Fibroblast of skin of scalp (primary cell): ENCODE measurements around the gene PLA2G4E.

Source experiments
- DNase-seq: peaks from one replicate; pipeline ENCODE4 v3.0.0-alpha.2; 2013

PLA2G4E gene

DNA sequence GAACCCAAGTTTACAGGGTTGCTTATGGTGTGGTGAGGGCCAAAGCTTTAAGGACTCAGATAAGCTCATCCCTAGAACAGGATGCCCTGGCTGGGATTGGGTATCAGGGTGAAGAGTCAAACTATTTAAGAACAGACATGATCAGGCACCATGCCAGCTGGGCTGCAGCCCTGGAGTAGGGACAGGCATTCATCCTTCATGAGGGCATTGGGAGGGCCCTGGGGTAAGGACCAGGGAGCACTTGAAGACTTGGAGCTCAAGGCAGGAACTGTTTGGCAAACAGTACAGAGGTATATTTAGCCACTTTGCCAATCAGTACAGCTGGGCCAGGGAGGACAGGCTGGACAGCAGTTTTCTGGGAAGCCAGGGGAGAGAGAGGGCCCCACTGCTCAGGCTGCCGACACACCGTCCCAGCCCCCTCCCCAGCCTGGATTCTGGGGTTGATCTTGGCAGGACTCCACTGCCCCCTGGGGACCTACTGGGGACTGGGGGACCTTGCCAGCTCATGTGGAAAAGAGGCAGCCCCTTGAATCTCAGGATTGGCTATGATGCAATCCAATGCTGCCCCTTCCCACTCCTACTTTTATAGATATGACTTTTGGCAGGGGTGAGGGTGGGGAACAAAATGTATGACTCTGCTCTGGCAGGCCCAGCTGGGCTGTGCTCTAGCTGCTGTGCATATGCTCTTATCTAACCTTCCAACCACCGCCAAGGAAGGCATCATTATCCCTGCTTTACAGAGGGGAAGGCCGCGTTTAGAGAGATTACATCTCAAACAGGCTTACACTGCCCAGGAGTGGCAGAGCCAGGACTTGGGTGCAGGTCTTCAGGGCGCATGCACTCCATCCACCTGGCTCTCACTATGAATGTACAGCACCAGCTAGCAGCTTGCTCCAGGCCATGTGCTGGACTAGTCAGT is 2.3 kb downstream of the PLA2G4E start:
- no peak for DNase-seq

DNA sequence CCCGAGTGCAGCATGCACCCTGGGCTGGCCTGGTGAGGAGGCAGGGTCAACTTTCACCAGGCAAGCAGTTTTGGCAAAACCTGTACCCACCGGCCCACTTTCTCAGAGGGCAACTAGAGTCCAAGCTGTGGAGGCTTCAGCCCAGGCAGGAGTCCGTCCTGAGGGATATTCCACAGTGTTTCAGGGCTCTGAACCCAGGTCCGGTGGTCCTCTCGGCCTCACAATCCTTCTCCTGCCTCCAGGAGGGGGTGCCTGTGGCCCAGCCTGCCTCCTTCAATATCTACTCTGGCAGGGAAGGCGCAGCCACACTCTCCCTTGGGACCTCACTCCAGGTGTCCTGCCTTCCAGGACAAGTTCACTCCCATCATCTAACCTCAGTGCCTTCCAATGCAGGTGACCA is 3.9 kb downstream of the PLA2G4E start:
- no peak for DNase-seq

DNA sequence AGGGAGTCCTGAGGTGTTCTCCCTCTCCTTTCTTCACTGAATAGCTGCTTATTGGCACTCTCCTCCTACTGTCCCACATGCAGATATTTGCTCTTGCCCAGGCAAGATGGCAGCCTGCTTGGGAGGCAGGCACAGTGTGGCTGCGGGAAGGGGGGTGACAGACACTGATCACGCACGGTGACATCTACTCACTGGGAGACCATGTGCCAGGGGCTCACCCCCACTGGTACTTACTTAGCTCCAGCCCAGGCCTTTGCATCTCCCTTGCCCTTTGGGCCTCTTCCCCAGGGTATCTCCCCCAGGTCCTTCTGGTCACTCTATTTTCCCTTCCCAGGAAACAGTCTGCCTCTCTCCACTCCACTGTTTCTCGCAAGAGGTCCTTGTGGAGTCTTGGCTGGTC is 6.4 kb downstream of the PLA2G4E start:
- no peak for DNase-seq

DNA sequence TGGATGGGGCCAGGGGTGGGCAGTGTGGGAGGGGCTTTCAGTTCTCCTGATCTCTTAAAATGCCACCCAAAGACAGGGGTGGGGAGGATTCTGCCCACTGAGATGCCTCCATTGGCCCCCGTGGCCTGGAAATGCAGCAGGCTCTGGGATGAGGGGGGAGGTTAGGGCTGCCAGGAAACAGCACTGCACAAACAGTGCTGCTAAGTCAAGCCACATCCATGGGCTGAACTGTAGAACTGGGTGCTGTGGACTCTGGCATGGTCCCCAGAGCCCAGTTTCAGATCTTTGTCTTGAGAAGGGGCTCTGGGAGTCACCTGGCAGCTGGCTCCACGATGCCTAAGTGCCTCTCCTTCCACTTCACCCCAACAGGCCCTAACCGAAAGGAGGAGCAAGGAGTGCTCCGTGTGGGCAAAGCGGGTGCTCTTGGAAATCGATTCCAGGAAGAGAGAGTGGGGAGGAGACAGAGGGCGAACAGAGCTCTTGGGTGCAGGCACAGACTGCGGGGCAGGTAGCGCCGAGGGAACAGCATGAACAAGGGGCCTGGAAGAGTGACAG is 7.8 kb downstream of the PLA2G4E start:
- no peak for DNase-seq

DNA sequence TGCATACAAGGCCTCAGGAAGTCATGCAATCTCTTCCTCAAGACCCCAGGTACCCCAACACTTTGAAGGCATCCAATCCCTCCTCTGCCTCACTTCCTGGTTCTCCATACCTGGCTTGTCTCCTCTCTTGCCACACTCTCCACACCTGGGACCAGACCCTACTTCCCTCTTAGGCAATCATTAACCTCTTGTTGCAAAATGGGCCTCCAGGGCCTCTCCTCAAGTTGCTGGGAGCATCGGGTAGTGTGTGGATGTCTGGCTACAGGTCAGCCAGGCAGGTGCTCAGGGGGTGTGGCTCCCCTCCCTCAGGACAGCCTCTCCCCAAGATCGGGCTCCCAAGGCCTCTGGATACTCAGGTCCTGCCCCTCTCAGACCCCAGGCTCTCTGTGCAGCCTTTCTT is 8.6 kb downstream of the PLA2G4E start:
- DNase-seq: no peak

DNA sequence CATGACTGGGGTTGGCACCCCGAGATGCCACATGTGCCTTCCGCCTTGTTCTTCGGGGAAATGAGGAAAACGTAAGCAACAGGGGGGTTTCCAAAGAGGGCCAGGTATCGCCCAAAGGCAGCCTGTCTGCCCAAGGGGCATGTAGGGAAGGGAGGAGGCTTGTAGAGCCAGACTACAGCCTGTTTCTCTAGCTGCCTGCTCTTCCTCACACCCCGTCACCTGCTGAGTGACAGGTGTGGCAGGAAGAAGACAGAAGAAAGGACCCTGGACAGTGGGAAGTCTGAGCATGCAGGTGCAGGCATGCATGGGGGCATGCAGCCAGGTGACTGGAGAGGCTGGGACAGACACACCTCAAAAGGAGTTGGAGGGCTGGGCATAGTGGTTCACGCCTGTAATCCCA is 9.8 kb downstream of the PLA2G4E start:
- no peak for DNase-seq

DNA sequence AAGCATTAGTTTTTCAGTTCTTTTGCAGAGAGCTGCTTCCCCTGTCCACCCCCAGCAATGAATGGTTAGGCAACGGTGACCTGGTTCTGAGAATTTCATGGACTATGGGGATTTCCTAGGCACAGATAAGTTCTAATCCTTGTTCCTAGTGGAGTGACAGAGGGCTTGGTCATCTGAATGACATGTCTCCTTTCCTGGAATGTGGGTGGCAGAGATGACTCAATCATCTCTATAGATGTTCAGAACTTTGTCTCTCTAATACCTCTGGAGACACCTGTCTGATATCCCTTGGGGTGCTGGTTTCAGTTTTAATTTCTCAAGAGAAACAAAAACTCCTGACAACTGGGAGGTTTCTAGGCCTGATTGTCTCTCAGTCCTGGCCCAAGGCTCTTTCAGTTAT is 10.4 kb downstream of the PLA2G4E start:
- DNase-seq: no peak

DNA sequence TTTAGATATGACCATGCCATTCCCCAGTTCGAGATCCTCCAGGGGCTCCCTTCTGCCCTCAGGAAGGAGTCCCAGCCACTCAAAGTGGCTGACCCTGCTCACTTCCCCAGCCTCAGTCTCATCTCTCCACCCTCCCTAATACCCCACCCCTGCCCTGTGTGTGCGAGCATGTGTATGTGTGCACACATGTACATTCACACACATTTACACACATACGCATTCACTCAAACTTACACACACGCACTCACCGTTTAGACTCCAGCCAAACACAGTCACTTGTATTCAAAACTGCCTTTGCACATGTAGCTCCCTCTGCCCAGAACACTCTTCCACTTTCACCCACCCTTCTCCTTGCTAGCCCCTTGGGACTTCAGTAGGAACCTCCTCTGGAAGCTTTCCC is 11.4 kb downstream of the PLA2G4E start:
- no peak for DNase-seq

DNA sequence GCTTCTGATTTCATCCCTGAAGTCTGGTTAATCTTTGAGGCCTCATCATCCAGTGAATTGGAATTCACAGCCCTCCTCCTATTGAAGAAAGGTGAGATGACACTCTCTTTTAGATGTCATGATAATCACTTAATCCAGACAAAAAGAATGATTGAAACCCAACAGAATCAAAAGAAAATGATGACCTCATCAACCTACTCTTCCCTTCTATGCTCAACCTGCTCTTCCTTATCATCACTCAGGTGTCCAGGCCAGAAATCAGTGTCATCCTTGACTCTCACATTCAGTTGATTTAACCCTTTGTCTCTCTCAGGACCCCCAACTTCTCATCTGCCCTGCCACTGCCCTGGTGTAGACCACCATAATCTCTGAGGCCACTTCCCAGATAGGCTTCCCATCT is 11.8 kb downstream of the PLA2G4E start:
- DNase-seq: no peak

DNA sequence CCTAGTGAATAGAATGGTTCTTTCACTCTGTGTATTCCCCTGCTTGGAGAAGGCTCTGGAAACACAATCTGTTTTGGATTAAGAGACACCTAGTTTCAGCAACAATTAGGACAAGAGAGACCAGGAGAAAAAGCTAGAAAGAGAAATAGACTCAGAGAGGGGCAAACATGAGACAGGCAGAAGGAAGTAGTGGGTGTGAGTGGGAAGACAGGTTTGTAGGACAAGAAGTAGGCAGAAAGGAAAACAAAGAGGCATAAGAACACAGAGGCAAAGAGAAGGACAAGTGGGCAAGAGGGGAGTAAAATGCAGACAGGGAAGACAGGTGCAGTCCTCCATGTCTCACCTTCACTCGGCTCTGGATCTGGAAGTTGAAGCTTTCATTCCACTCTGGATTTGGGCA is 13.5 kb downstream of the PLA2G4E start:
- DNase-seq: no peak

DNA sequence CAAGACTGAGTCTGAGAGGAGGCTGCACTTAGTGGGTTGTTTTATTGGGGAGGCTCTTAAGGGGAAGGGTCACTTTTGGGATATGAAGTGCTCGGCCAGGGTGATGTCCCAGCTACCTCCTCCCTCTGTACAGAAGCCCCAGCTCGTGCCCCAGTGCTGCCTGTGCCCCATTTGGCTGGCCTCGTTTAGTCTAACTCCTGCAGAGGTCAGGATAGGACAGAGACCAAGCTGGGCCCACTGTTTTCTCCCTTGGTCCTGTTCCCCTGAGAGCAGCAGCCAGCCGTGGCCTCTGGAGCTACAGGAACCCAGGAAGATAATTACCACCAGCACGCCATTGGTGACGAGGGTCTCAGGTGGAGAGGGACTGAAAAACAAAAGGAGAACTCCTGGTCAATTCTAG is 18.5 kb downstream of the PLA2G4E start:
- DNase-seq: no peak

DNA sequence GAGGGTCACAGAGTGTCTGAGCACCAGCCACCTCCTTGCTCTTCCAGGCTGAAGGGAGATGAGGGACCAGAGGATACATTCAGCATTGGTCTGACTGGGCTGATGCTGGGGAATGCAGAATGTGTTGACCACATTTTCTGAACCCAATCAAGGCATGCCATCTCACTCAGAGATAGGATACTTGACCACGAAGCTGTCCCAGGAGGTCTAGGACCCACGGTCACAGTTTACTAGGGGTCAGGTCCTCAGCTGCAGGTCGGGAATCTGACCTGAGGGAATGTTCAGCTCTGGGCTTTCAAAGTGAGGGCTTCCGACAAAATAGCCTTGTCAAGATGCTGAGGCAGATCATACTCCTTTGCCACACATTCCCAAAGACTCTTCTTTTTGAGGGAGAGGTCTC is 19.6 kb downstream of the PLA2G4E start:
- no peak for DNase-seq

DNA sequence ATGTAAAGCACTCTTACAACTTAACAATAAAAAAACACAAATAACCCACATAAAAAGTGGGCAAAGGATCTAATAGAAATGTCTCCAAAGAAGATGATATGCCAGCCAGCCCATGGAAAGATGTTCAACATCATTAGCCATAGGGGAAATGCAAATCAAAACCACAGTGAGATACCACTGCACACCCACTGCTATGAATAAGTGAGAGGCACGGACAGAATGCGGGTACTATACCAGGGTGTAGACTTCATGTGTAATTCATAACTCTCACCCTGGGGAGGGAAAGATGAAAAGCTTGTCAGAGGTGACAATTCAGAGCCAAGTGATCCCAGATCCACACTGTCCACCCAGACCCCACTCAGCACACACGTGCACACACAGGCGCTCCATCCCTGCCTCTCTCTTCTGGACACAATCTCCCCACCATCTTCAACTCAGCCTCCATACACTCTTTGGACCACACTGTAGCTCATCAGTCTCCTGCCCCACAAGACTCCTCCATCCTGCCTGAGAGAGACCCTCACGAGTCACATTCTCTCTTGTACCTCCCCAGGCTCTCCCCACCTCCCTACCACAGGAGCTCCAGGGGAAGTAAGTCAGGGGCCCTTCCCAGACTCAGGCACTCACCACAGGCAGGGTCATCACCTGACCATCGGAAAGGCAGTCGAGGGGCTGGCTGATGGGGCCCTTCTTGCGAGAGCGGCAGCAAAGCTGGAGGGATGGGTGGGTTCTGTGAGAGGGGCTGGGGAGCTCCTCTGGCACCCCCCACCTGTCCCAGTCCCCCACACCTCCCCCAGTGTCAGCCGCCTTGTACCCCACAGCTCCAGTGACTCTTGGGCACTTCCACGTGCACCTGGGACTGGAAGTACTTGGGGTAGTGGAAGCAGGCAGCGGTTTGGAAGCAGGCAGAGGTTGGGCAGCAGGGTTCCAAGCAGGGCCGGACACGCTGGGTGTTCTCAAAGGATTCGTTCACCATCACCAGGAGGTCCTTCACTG is 21.3 kb downstream of the PLA2G4E start:
- DNase-seq: no peak

DNA sequence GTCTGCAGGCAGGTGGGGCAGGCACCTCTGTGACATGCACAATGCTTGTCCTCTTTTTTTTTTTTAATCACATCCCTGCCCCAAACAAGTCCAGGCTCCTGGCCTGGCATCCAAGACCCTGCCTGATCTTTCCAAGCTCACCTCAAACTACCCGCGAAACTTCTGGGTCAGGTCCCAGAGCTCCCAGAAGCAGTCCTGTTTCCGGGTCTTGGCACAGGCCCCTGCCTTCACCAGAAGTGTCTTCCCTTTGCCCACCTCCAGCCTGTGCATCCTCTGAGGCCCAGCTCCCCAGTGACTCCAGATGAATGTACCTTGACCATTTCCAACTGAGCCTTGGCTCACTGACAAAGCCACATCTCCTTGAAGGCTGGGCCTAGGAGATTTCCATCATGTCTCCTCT is 23.0 kb downstream of the PLA2G4E start:
- DNase-seq: no peak

DNA sequence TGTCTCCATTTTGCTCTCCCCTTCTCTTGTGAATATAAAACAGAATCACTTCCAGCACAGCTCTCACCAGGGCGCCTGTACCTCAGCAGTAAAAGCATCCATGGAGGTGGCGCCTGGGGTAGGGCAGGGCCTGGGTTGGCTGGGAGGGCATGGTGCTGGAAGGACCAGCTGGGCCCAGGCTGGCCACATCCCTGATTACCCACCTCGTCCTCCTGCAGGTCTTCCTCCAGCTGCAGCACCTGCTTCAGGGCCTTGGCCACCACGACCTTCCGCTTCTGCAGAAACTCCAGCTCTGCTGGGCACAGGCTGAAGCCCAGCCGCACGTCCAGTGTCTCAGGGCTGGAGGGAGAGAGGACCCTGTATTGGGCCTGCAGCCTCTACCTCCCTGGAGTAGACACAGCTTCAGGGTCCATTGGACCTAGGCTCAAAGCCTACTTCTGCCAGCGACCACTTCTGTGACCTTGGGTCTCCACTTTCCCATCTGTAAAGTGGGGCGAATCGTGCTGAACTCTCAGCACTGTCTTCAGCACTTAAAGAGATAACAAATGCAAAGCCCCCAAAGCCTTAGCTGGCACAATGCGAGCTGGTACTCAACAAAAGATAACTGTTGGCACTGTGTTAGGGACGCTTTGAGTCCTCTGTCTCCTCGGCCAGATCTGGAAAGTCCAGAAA is 23.8 kb downstream of the PLA2G4E start:
- no peak for DNase-seq

DNA sequence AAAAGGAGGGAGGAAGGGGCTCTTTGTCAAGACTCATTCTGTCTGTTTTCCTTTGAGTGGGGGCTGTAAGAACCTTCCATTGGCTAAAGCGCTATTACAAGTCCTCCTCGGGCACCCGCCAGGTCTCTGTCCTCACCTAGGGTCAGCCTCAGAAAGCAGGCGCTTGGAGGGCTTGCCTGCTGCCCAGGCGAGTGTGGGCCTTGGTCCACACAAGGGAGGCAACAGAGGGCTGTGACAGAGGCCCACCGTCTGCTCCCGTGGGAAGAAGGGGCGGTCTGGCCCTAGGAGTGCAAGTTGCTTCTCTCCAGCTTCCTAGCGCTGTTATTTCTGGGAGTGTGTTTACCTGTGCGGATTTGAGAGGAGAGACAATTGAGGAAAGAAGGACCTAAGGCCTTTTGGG is 24.5 kb downstream of the PLA2G4E start:
- no peak for DNase-seq

DNA sequence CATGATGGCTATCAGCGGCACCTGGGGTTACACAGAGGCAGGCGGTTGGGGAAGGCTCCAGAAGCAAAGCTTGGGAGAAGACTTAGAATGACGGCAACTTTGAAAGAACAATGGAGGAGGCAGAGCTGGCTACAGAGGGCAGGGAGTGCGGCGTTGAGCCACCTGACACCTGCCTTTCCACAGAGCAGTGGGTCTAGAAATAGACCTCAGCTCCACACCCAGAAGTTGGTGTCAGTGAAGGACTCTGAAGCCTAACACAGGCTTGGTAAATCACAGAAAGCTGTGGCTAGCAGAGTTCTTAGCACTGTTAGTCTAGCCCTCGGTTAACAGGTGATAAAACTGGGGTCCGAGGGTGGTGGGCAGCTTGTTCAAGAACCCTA is 25.4 kb downstream of the PLA2G4E start:
- no peak for DNase-seq

DNA sequence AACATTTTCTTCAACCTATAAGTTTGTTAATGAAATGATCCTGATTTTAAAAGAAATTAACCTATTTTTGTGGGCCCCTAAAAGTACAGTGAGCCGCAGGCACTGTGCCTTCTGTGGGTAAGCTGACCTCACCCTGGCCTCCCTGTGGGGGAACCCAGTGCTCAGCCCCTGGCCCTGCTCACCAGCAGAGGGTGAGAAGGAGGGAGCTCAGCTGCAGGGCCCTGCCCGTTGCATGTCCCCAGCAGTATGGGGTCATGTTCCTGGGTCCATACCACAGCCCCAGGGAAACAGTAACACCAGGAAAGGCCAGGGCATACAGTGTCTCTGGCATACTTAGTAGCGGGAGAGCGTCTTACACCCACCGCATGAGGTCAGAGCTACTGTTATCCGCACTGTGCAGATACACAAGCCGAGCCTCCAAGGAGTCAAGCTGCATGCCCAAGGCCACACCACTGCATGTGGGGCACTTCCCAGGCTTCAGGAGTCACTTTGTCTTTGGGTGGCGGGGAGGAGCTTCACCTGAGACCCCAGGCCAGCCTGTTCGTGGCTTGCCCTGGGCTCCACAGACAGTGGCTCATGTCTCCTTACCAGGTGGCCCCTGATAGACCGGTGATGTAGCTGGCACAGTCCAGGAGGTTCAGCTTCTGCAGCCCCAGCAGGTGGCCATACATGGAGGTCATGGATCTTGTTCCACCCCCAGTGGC is 25.9 kb downstream of the PLA2G4E start:
- DNase-seq: no peak

DNA sequence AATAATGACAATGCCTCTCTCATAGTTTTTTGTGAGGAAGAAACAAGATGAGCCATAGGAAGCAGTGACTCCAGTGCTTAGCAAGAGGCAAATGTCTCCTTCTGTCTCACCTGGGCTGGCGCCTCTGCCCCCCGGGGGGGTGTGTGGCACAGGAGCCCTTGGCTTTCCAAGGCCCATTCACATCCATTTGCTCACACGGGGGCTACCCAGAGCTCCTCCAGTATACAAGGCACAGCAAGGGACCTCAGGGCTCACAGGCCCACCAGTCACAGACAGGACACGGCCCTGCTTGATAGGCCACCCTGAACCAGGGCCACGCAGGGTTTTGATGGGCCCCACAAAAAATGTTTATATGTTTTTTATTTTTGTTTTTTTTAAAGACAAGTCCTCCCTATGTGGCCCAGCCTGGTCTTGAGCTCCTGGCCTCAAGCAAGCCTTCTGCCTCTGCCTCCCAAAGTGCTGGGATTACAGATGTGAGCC is 26.6 kb downstream of the PLA2G4E start:
- DNase-seq: no peak

DNA sequence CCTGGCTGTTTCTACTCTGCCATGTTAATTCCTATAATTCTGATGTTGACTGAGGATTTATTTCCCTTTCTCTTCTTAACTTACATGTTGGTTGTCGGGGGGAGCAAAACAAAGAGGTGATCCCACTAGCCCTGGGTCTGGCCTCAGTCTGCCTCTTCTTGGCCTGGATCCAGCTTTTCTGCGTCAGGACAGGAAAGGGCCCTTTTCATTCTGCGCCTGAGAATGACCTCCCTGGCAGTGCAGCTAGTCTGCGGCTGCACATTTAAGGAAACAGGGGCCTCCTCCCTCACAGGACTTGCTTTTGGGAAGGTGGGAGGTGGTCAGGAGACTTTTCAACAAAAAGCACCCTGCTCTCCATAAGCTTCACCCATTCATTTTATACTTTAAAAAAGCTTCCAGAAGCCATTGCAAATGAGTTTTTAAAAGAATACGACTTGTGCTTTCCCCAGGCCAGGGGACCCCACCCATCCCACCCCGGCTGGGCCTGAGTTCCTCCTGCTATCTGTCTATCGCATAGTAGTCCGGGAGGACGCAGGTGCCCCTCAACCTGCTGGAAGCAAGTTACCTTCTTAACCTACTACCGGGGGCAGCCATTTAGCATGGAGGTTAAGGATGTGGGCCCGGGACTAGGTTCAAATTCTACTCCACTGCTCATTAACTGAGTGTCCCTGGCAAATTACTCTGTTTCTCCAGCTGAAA is 27.2 kb downstream of the PLA2G4E start:
- DNase-seq: no peak

DNA sequence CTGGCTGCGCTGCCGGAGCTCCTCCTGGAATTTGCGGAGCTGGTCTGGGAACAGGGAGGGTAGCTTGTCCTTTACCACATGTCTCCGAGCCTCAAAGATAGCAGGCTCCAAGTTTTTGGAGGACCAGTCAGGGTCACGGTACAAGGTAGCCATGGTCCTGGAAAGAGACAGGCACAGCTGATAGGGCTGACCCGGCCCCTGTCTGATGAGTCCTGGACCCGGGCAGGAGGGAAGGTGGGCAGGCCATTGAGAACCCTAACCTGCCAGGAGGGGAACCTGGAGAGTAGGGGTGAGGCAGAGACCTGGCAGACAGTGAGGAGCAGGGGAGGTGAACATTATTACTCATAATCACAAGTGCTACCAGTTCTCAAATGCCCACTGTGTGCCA is 28.0 kb downstream of the PLA2G4E start:
- DNase-seq: no peak
